H9 (cell line): ENCODE data around the gene SMARCA2. TPM values are rescaled to one million over a fixed set of nuclear protein-coding genes. Genes with fewer than 3 reads are reported as not detected.

Experiments used
- DNase-seq: peaks from one replicate; pipeline ENCODE4 v3.0.0-alpha.2; 2017
- H2AFZ ChIP-seq: one replicate; pipeline ENCODE4 v1.6.1; 2013; ENCODE audit warnings: mild to moderate bottlenecking, low read length, control low read depth, moderate library complexity
- H2AK5ac ChIP-seq: 2 replicates; pipeline ENCODE4 v1.6.1; 2013; ENCODE audit warnings: low read length, control low read depth, mixed read lengths; ENCODE audit not compliant: insufficient read length
- H2BK120ac ChIP-seq: one replicate; pipeline ENCODE4 v1.6.1; 2013; ENCODE audit warnings: low read depth, mild to moderate bottlenecking, low read length, control low read depth, inconsistent platforms; ENCODE audit not compliant: poor library complexity, severe bottlenecking
- H2BK12ac ChIP-seq: 2 replicates; pipeline ENCODE4 v1.6.1; 2013; ENCODE audit warnings: low read length, control low read depth, mixed read lengths, low read depth; ENCODE audit not compliant: insufficient read length
- H2BK15ac ChIP-seq: 2 replicates; pipeline ENCODE4 v1.6.1; 2013; ENCODE audit warnings: low read depth, low read length, control low read depth
- H2BK20ac ChIP-seq: one replicate; pipeline ENCODE4 v1.6.1; 2013; ENCODE audit warnings: low read depth, mild to moderate bottlenecking, low read length, control low read depth, inconsistent platforms; ENCODE audit not compliant: poor library complexity, severe bottlenecking
- H2BK5ac ChIP-seq: 2 replicates; pipeline ENCODE4 v1.6.1; 2013; ENCODE audit warnings: low read length, control low read depth, mixed read lengths; ENCODE audit not compliant: insufficient read length
- H3K14ac ChIP-seq: 2 replicates; pipeline ENCODE4 v1.6.1; 2013; ENCODE audit warnings: low read length, control low read depth; ENCODE audit not compliant: insufficient read depth
- H3K18ac ChIP-seq: 2 replicates; pipeline ENCODE4 v1.6.1; 2013; ENCODE audit warnings: low read depth, mild to moderate bottlenecking, mixed read lengths, low read length, control low read depth; ENCODE audit not compliant: insufficient read length
- H3K23ac ChIP-seq: 2 replicates; pipeline ENCODE4 v1.6.1; 2013; ENCODE audit warnings: low read length, control low read depth, mixed read lengths, low read depth; ENCODE audit not compliant: insufficient read length
- H3K23me2 ChIP-seq: 2 replicates; pipeline ENCODE4 v1.6.1; 2013; ENCODE audit warnings: low read depth, mild to moderate bottlenecking, mixed read lengths, low read length, control low read depth; ENCODE audit not compliant: insufficient read length, poor library complexity, severe bottlenecking
- H3K27ac ChIP-seq: 2 replicates; pipeline ENCODE4 v1.5.1; 2013; ENCODE audit warnings: low read length, control low read depth, mixed read lengths, low read depth; ENCODE audit not compliant: insufficient read length
- H3K27me3 ChIP-seq: 2 replicates; pipeline ENCODE4 v1.6.1; 2013; ENCODE audit warnings: low read length, control low read depth, inconsistent platforms; ENCODE audit not compliant: insufficient read depth
- H3K4ac ChIP-seq: 2 replicates; pipeline ENCODE4 v1.6.1; 2013; ENCODE audit warnings: low read depth, mild to moderate bottlenecking, control low read depth, inconsistent platforms, low read length, moderate library complexity
- H3K4me1 ChIP-seq: 2 replicates; pipeline ENCODE4 v1.6.1; 2013; ENCODE audit warnings: low read length, control low read depth, inconsistent platforms; ENCODE audit not compliant: insufficient read depth
- H3K4me2 ChIP-seq: 2 replicates; pipeline ENCODE4 v1.6.1; 2013; ENCODE audit warnings: low read length, control low read depth, mixed read lengths; ENCODE audit not compliant: insufficient read length, insufficient read depth
- H3K56ac ChIP-seq: 2 replicates; pipeline ENCODE4 v1.6.1; 2013; ENCODE audit warnings: low read depth, mild to moderate bottlenecking, mixed read lengths, low read length, control low read depth; ENCODE audit not compliant: insufficient read length
- H3K79me1 ChIP-seq: 2 replicates; pipeline ENCODE4 v1.6.1; 2013; ENCODE audit warnings: low read depth, mild to moderate bottlenecking, moderate library complexity, low read length, control low read depth, inconsistent platforms; ENCODE audit not compliant: insufficient read depth, poor library complexity, severe bottlenecking
- H3K79me2 ChIP-seq: 2 replicates; pipeline ENCODE4 v1.6.1; 2013; ENCODE audit warnings: low read length, control low read depth, inconsistent platforms; ENCODE audit not compliant: insufficient read depth
- H3K9ac ChIP-seq: 2 replicates; pipeline ENCODE4 v1.6.1; 2013; ENCODE audit warnings: low read length, control low read depth, mixed read lengths; ENCODE audit not compliant: insufficient read length; ENCODE audit errors: extremely low read depth
- H3K9me3 ChIP-seq: one replicate; pipeline ENCODE4 v1.6.1; 2013; ENCODE audit warnings: low read depth, low read length, inconsistent platforms; ENCODE audit not compliant: control insufficient read depth
- H3T11ph ChIP-seq: one replicate; pipeline ENCODE4 v1.6.1; 2013; ENCODE audit warnings: mild to moderate bottlenecking, low read length, control low read depth, inconsistent platforms
- H4K20me1 ChIP-seq: one replicate; pipeline ENCODE4 v1.6.1; 2013; ENCODE audit not compliant: control insufficient read depth, insufficient read length, insufficient read depth
- H4K5ac ChIP-seq: 2 replicates; pipeline ENCODE4 v1.6.1; 2013; ENCODE audit warnings: low read depth, mild to moderate bottlenecking, mixed read lengths, low read length, control low read depth; ENCODE audit not compliant: insufficient read length
- H4K8ac ChIP-seq: replicated peaks from 2 replicates; pipeline ENCODE4 v1.6.1; 2013; ENCODE audit warnings: low read length, control low read depth, mixed read lengths, low read depth; ENCODE audit not compliant: insufficient read length
- H4K91ac ChIP-seq: 2 replicates; pipeline ENCODE4 v1.6.1; 2013; ENCODE audit warnings: low read depth, mild to moderate bottlenecking, moderate library complexity, mixed read lengths, low read length, control low read depth; ENCODE audit not compliant: insufficient read length
- H3K27ac Mint-ChIP-seq, 3 experiments: 2 replicates in 2 of 3; 3 replicates in 1 of 3; pipeline ENCODE4 v1.8.0; 2020 to 2021; ENCODE audit warnings: mixed read lengths in 3 of 3, mild to moderate bottlenecking in 1 of 3, moderate library complexity in 1 of 3
- H3K27me3 Mint-ChIP-seq: 2 replicates; pipeline ENCODE4 v1.8.0; 2021; ENCODE audit warnings: low read depth, mild to moderate bottlenecking, moderate library complexity, mixed read lengths
- H3K36me3 Mint-ChIP-seq, 3 experiments: 2 replicates in 2 of 3; 3 replicates in 1 of 3; pipeline ENCODE4 v1.8.0; 2020 to 2021; ENCODE audit warnings: low read depth in 3 of 3, mixed read lengths in 3 of 3; ENCODE audit not compliant: insufficient read depth in 1 of 3
- H3K4me1 Mint-ChIP-seq, 2 experiments: 2 replicates each; pipeline ENCODE4 v1.8.0; 2020; ENCODE audit warnings: mixed read lengths in 2 of 2
- H3K4me3 Mint-ChIP-seq, 2 experiments: 2 replicates in 1 of 2; 3 replicates in 1 of 2; pipeline ENCODE4 v1.8.0; 2020 to 2021; ENCODE audit warnings: mild to moderate bottlenecking in 2 of 2, mixed read lengths in 2 of 2, moderate library complexity in 1 of 2
- H3K9me3 Mint-ChIP-seq, 2 experiments: 2 replicates in 1 of 2; 3 replicates in 1 of 2; pipeline ENCODE4 v1.8.0; 2020; ENCODE audit warnings: mild to moderate bottlenecking in 2 of 2, mixed read lengths in 2 of 2, moderate library complexity in 1 of 2
- WGBS: extraction: QIAGEN DNeasy Blood & Tissue Kit; methylation state at CpG from one replicate; pipeline ENCODE4 v1.1.7; 2013; ENCODE audit warnings: missing lambda C conversion rate, low lambda C conversion rate, mixed read lengths; ENCODE audit not compliant: insufficient read length; ENCODE audit errors: extremely low coverage; 5-methylcytosine and 5-hydroxymethylcytosine counted together
- total RNA-seq: library from RNA; stranded (reverse); gene quantifications from 2 replicates; pipeline ENCODE4 v1.2.1, GENCODE V29; 2021
- TF ChIP-seq, protein P1 (sequence below): fragments of 200-600 bp; sonication (generic); conservative IDR thresholded peaks from 3 replicates; pipeline ENCODE4 v1.8.0; 2021; ENCODE audit warnings: antibody characterized with exemption, mild to moderate bottlenecking

The SMARCA2 gene
- total RNA-seq, 1 experiment from 2014 or later: 15.3 TPM

DNA sequence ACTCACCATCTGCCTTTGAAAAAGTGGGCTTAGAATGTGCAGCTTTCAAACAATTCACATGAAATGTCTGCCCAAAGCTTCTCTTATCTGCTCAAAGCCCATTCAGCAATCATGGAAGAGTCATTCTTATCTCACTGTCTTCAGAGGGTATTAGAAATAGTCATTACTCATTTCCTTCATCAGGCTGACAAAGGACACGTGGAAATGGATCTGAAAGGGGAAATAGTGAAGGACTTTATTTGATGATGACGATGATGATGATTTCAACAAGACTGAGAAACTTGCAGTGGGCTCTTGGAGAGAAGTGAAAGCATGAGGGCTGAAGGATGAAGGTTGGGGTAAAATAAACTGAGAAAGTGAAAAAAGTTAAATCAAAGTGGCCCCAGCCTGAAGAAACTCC, 194.3 kb downstream of the SMARCA2 start:
- no peak overlapping the region for H3K4me2 ChIP-seq
- peaks cover 2% of the 10 kb centered on the region for H4K20me1 ChIP-seq
- DNase-seq: no peak
- H2BK5ac ChIP-seq: no peak overlapping the region
- no peak overlapping the region for H4K91ac ChIP-seq
- H2BK12ac ChIP-seq: no peak overlapping the region
- no peaks in the 10 kb centered on the region for H3K79me1 ChIP-seq
- no peak overlapping the region for H3K14ac ChIP-seq
- no peaks in the 10 kb centered on the region for H3K4me1 ChIP-seq
- Mint-ChIP-seq H3K27me3 (no peaks in the 10 kb centered on the region), H3K36me3 (0 out of 7 replicates have a peak, but pooled peaks cover 0 to 5% (median 0%) of the 10 kb centered on the region in 3 experiments), H3K4me3 (no peak overlapping the region), H3K9me3 (0 out of 5 replicates have a peak, but pooled peaks cover 0 to 3% of the 10 kb centered on the region in 2 experiments), H3K27ac (no peak overlapping the region), H3K4me1 (peaks cover 7 to 9% of the 10 kb centered on the region in 2 experiments)
- no peaks in the 10 kb centered on the region for H3K23me2 ChIP-seq
- H3K9ac ChIP-seq: no peak overlapping the region
- no peak overlapping the region for H2BK15ac ChIP-seq
- no peak overlapping the region for H2BK120ac ChIP-seq
- H3K4ac ChIP-seq: no peak overlapping the region
- H4K5ac ChIP-seq: no peak overlapping the region
- no peak overlapping the region for H3K27ac ChIP-seq
- H3K9me3 ChIP-seq: no peaks in the 10 kb centered on the region
- TF ChIP-seq, protein P1, sequence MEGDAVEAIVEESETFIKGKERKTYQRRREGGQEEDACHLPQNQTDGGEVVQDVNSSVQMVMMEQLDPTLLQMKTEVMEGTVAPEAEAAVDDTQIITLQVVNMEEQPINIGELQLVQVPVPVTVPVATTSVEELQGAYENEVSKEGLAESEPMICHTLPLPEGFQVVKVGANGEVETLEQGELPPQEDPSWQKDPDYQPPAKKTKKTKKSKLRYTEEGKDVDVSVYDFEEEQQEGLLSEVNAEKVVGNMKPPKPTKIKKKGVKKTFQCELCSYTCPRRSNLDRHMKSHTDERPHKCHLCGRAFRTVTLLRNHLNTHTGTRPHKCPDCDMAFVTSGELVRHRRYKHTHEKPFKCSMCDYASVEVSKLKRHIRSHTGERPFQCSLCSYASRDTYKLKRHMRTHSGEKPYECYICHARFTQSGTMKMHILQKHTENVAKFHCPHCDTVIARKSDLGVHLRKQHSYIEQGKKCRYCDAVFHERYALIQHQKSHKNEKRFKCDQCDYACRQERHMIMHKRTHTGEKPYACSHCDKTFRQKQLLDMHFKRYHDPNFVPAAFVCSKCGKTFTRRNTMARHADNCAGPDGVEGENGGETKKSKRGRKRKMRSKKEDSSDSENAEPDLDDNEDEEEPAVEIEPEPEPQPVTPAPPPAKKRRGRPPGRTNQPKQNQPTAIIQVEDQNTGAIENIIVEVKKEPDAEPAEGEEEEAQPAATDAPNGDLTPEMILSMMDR: no peak
- H3K79me2 ChIP-seq: no peaks in the 10 kb centered on the region
- H3K27me3 ChIP-seq: no peaks in the 10 kb centered on the region
- no peak overlapping the region for H4K8ac ChIP-seq
- H2BK20ac ChIP-seq: no peak overlapping the region
- no peak overlapping the region for H3K23ac ChIP-seq
- H3K56ac ChIP-seq: no peak overlapping the region
- H2AK5ac ChIP-seq: no peak overlapping the region
- H2AFZ ChIP-seq: no peak overlapping the region
- H3K18ac ChIP-seq: no peak overlapping the region
- H3T11ph ChIP-seq: no peak overlapping the region
- no CpG with 5 or more reads among the region's 2 CpGs for WGBS
